Ovary (tissue), 9 donors: ENCODE results near the gene RNF14. TPM values are rescaled to one million over a fixed set of nuclear protein-coding genes. Genes with fewer than 3 reads are reported as not detected.
A peak's percentile ranks its signal among the peaks of the same experiment; 100 is the strongest.

Experiments
- DNase-seq, 5 donors: peaks; one replicate each; pipeline ENCODE4 v3.0.0-alpha.2; 2019 to 2020
- H3K27ac ChIP-seq, 2 donors: fragments of 200-600 bp; one replicate each; pipeline versions ENCODE4 v1.5.1 to v1.8.0; 2019 to 2022
- H3K27me3 ChIP-seq: fragments of 200-600 bp; one replicate; pipeline ENCODE4 v1.8.0; 2022
- H3K36me3 ChIP-seq: fragments of 200-600 bp; sonication (generic); one replicate; pipeline ENCODE4 v1.5.1; 2019
- H3K4me1 ChIP-seq: one replicate; pipeline ENCODE4 v1.8.1; 2013; ENCODE audit warnings: mild to moderate bottlenecking, moderate library complexity; ENCODE audit not compliant: insufficient read depth
- H3K4me3 ChIP-seq: fragments of 200-600 bp; sonication (generic); one replicate; pipeline ENCODE4 v1.5.1; 2017
- H3K9me3 ChIP-seq, 2 donors: fragments of 200-600 bp in 1 of 2; sonication (generic) in 1 of 2; one replicate each; pipeline versions ENCODE4 v1.5.1 to v1.8.1; 2013 to 2019; ENCODE audit warnings: mild to moderate bottlenecking in 1 of 2, moderate library complexity in 1 of 2
- CTCF ChIP-seq, 3 donors: fragments of 450-650 bp in 2 of 3; fragments of 200-600 bp in 1 of 3; IDR thresholded peaks; one replicate each; pipeline versions ENCODE4 v1.5.1 to v1.8.0; 2016 to 2022; ENCODE audit warnings: antibody characterized with exemption in 3 of 3, mild to moderate bottlenecking in 1 of 3
- EP300 ChIP-seq: sonication (generic); formaldehyde crosslinking; IDR thresholded peaks from one replicate; pipeline ENCODE4 v1.6.1; 2017; ENCODE audit warnings: antibody characterized with exemption
- POLR2A ChIP-seq: fragments of 450-650 bp; IDR thresholded peaks from one replicate; pipeline ENCODE4 v1.6.1; 2017; ENCODE audit warnings: antibody characterized with exemption, mild to moderate bottlenecking, moderate library complexity
- WGBS, 3 donors: extraction: QIAGEN DNeasy Blood & Tissue Kit in 1 of 3; methylation state at CpG; one replicate each; pipeline versions ENCODE4 v1.1.5 to v1.1.7; 2013 to 2017; 5-methylcytosine and 5-hydroxymethylcytosine counted together
- intact Hi-C, 4 donors: fragments of 100-400 bp; cut with DNase I; formaldehyde crosslinking; loops; one replicate each; pipeline versions ENCODE4 v1.11.0 to v1.15.1; 2022 to 2023
- polyA plus RNA-seq, 2 donors: library from polyadenylated mRNA; stranded (reverse); fragments of 200-250 nt in 1 of 2; fragments of 350-450 nt in 1 of 2; fragmentation: Illumina TruSeq in 1 of 2; extraction: RNeasy Lipid Tissue Mini Kit (QIAGEN cat#74804) in 1 of 2; gene quantifications; one replicate each; pipeline ENCODE4 v1.2.3, GENCODE V29; 2013 to 2014
- total RNA-seq, 7 donors: library from RNA; depleted of rRNA in 2 of 7; stranded (reverse); fragments of >200 nt in 2 of 7; fragmentation: NEBNext Ultra II Directional in 3 of 7; extraction: Animal tissue kit (Norgen Biotek cat#: 25700) in 3 of 7; gene quantifications; one replicate each; pipeline versions ENCODE4 v1.1.0 to v1.2.4, GENCODE V29; 2016 to 2023
- donor health status: DM: no; HTN: no; CAD: no; lungs with moderate emphysema.
- donor health status: DM: no; HTN: no; CAD: no.
- donor health status: Bipolar disorder and iron deficiency.
- donor health status: DM: yes; HTN: yes; CAD: no.
- donor health status: DM: no; HTN: no; CAD: no.
- donor health status: DM: yes; HTN: yes; CAD: no.

The RNF14 gene
- total and polyA plus RNA-seq, 9 donors, result 26.0 to 74.9 (median 42.6) TPM

- TF ChIP-seq CTCF (IDR thresholded peaks at IDR 0.05), result no peak
- peak; percentile 87 for TF ChIP-seq POLR2A
- WGBS, 3 donors, result 0% methylated on average over 52 to 53 of the region's 53 CpGs
- Histone ChIP-seq H3K27me3 (no peaks in the 10 kb centered on the region), H3K4me1 (peaks cover 7% of the 10 kb centered on the region), H3K9me3 (no peaks in the 10 kb centered on the region), H3K36me3 (no peaks in the 10 kb centered on the region), H3K4me3 (peak within 1 kb of the TSS; percentile 60), H3K27ac (peak within 1 kb of the TSS; percentile 92 to 95)
- peak; percentile 92 to 95 (median 94) for DNase-seq
- intact Hi-C loops, result no loop called here
Observed at GRCh38 chr5:141923448-141924313, 45.2 kb upstream of the RNF14 start, which contains the start of gene DELE1. DELE1 (plus strand) TSS chr5:141923871; CDS start chr5:141923942, 71 bp downstream.

- TF ChIP-seq EP300, result no peak
- TF ChIP-seq CTCF (IDR thresholded peaks at IDR 0.05), result no peak
- no peak for TF ChIP-seq POLR2A
- Histone ChIP-seq H3K27me3 (no peaks in the 10 kb centered on the region), H3K4me3 (no peak overlapping the region), H3K4me1 (peaks cover 7% of the 10 kb centered on the region), H3K27ac (no peak overlapping the region), H3K9me3 (no peaks in the 10 kb centered on the region), H3K36me3 (no peaks in the 10 kb centered on the region)
- DNase-seq, result no peak
- WGBS, 3 donors, result 77 to 85% (median 85%) methylated on average over 2 of the region's 2 CpGs
- intact Hi-C loops, result no loop called here
Observed at GRCh38 chr5:141926434-141926833, 42.5 kb upstream of the RNF14 start.

GRCh38 chr5:141928051-141928450 lies 40.9 kb upstream of the RNF14 start:
- H3K36me3 ChIP-seq, result no peaks in the 10 kb centered on the region
- peaks cover 3% of the 10 kb centered on the region for H3K4me1 ChIP-seq
- H3K27ac ChIP-seq, result no peak overlapping the region
- H3K27me3 ChIP-seq, result no peaks in the 10 kb centered on the region
- intact Hi-C loops, result no loop called here
- H3K4me3 ChIP-seq, result no peak overlapping the region
- no peak for DNase-seq
- TF ChIP-seq EP300, result no peak
- TF ChIP-seq CTCF (IDR thresholded peaks at IDR 0.05), result no peak
- no peak for TF ChIP-seq POLR2A
- WGBS, 3 donors, result 80 to 87% (median 82%) methylated on average over 8 of the region's 8 CpGs
- H3K9me3 ChIP-seq, result no peaks in the 10 kb centered on the region

GRCh38 chr5:141929398-141930058 lies 39.4 kb upstream of the RNF14 start:
- intact Hi-C loops, result no loop called here
- Histone ChIP-seq H3K36me3 (no peaks in the 10 kb centered on the region), H3K27ac (no peak overlapping the region), H3K9me3 (no peaks in the 10 kb centered on the region), H3K4me3 (no peak overlapping the region), H3K27me3 (no peaks in the 10 kb centered on the region), H3K4me1 (peaks cover under 1% of the 10 kb centered on the region)
- 92 to 96% (median 93%) methylated on average over 19 of the region's 19 CpGs for WGBS, 3 donors
- TF ChIP-seq POLR2A, result no peak
- TF ChIP-seq CTCF (IDR thresholded peaks at IDR 0.05), result no peak
- TF ChIP-seq EP300, result no peak
- no peak for DNase-seq
